Mesangial cell (primary cell): Measurements from ENCODE around the gene IRX6. TPM values are rescaled to one million over a fixed set of nuclear protein-coding genes. Genes with fewer than 3 reads are reported as not detected.

Experiments used
- total RNA-seq: library from RNA; depleted of rRNA; stranded (reverse); fragments of >200 nt; gene quantifications from 2 replicates; pipeline ENCODE4 v1.2.3, GENCODE V29; 2015

Gene IRX6
- 1.1 TPM in 1 of 2 replicates, not detected in the other for total RNA-seq

GRCh38 chr16:55323637-55324271, at the start of gene IRX6:
Gene IRX6 (plus strand): TSS chr16:55324203. CDS start chr16:55325092, 889 bp downstream.

Other genes with a start within 250 kb of the IRX6 start
- gene MMP2, start 155.0 kb downstream of the IRX6 start, total RNA-seq, result 90.1 and 350 TPM in 2 replicates
- 4.2 and 7.7 TPM in 2 replicates for gene LPCAT2, start 184.9 kb downstream of the IRX6 start, total RNA-seq
- gene CAPNS2, start 242.5 kb downstream of the IRX6 start, total RNA-seq, result not detected in 2 replicates